H1 (cell line): ENCODE data around the gene CDYL.

ENCODE experiments used
- CEBPB ChIP-seq: IDR thresholded peaks from 2 replicates; pipeline ENCODE4 v1.6.1; 2012; ENCODE audit warnings: low read depth, low read length
- CHD2 ChIP-seq: IDR thresholded peaks from 2 replicates; pipeline ENCODE4 v1.6.1; 2012; ENCODE audit warnings: low read length, improper control_type of control experiment
- CREB1 ChIP-seq: IDR thresholded peaks from 2 replicates; pipeline ENCODE4 v1.6.1; 2012; ENCODE audit warnings: inconsistent platforms
- KDM1A ChIP-seq: fragments of 200-600, 300-600 bp; sonication (generic); IDR thresholded peaks from 2 replicates; pipeline ENCODE4 v1.7.1; 2016; ENCODE audit warnings: mild to moderate bottlenecking, low read length, borderline replicate concordance
- POLR2A ChIP-seq, 2 experiments: IDR thresholded peaks; 1 replicate in 1 of 2; 2 replicates in 1 of 2; pipeline ENCODE4 v1.6.1; 2011; ENCODE audit warnings: low read depth in 2 of 2, low read length in 2 of 2, mild to moderate bottlenecking in 2 of 2; ENCODE audit errors: control extremely low read depth in 1 of 2
- POLR2AphosphoS5 ChIP-seq: IDR thresholded peaks from 2 replicates; pipeline ENCODE4 v1.6.1; 2011; ENCODE audit warnings: low read depth, low read length
- POU5F1 ChIP-seq: IDR thresholded peaks from 2 replicates; pipeline ENCODE4 v1.6.1; 2011; ENCODE audit warnings: low read depth, mild to moderate bottlenecking, low read length, moderate library complexity
- RAD21 ChIP-seq, 2 experiments: IDR thresholded peaks in 1 of 2; conservative IDR thresholded peaks in 1 of 2; 2 replicates each; pipeline ENCODE4 v1.6.1; 2011; ENCODE audit warnings: low read depth in 2 of 2, low read length in 2 of 2, improper control_type of control experiment in 1 of 2, inconsistent platforms in 1 of 2, mild to moderate bottlenecking in 1 of 2, moderate library complexity in 1 of 2
- TAF1 ChIP-seq: IDR thresholded peaks from 2 replicates; pipeline ENCODE4 v1.6.1; 2011; ENCODE audit warnings: mild to moderate bottlenecking, low read depth, low read length
- TAF7 ChIP-seq: optimal IDR thresholded peaks from 2 replicates; pipeline ENCODE3; 2011; ENCODE audit warnings: low read depth, mild to moderate bottlenecking, inconsistent platforms, low read length, moderate library complexity, borderline replicate concordance
- TF ChIP-seq, protein P1 (sequence below), 3 experiments: IDR thresholded peaks; 1 replicate in 2 of 3; 2 replicates in 1 of 3; pipeline versions ENCODE4 v1.5.1 to v1.6.1; 2011; ENCODE audit warnings: low read length in 3 of 3, mild to moderate bottlenecking in 3 of 3, inconsistent platforms in 2 of 3, low read depth in 1 of 3, moderate library complexity in 1 of 3; ENCODE audit not compliant: insufficient read depth in 1 of 3; ENCODE audit errors: control extremely low read depth in 1 of 3
- TF ChIP-seq, protein P2 (sequence below): IDR thresholded peaks from 2 replicates; pipeline ENCODE4 v1.6.1; 2012; ENCODE audit warnings: inconsistent platforms

DNA sequence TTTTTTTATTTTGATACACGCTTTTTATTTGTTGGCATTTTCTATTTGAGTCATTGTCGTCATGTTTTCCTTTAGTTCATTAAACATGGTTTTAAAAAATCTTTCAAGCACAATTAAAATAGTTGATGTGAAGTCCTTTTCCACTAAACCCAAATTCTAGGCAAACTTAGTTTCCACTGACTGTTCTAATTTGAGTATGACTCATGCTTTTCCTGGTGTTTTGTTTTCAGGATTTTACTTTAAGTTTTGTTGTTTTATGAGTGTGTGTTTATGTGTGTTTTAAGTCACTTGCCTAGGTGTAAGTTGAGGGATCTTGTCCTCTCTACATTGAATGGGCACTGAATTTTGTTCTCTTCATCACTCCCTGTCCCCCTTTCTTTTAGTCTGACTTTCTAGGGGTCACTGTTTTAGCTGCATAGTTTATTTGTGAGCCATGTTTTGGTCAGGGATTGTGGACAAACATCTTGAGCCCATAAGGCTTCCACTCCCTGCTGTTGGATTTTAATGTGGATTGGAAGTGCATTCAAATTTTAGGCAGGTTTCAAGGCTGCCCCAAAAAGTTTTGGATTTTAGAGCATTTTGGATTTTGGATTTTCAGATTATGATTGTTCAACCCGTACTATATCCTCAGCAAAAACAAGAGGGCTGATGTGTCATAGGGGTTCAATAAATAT lies 94.8 kb downstream of the CDYL start:
- TF ChIP-seq CHD2 = no peak
- TF ChIP-seq, protein P1, sequence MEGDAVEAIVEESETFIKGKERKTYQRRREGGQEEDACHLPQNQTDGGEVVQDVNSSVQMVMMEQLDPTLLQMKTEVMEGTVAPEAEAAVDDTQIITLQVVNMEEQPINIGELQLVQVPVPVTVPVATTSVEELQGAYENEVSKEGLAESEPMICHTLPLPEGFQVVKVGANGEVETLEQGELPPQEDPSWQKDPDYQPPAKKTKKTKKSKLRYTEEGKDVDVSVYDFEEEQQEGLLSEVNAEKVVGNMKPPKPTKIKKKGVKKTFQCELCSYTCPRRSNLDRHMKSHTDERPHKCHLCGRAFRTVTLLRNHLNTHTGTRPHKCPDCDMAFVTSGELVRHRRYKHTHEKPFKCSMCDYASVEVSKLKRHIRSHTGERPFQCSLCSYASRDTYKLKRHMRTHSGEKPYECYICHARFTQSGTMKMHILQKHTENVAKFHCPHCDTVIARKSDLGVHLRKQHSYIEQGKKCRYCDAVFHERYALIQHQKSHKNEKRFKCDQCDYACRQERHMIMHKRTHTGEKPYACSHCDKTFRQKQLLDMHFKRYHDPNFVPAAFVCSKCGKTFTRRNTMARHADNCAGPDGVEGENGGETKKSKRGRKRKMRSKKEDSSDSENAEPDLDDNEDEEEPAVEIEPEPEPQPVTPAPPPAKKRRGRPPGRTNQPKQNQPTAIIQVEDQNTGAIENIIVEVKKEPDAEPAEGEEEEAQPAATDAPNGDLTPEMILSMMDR (IDR thresholded peaks at IDR 0.05; ENCODE audit: control extremely low read depth in 1 of 3, insufficient read depth in 1 of 3, low read depth in 1 of 3, low read length in 3 of 3) = no peak
- no peak for TF ChIP-seq TAF1
- no peak for TF ChIP-seq TAF7
- no peak for TF ChIP-seq POLR2A (IDR thresholded peaks at IDR 0.05; ENCODE audit: control extremely low read depth in 1 of 2, low read depth in 2 of 2, low read length in 2 of 2)
- no peak for TF ChIP-seq KDM1A
- TF ChIP-seq, protein P2, sequence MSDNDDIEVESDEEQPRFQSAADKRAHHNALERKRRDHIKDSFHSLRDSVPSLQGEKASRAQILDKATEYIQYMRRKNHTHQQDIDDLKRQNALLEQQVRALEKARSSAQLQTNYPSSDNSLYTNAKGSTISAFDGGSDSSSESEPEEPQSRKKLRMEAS = no peak
- TF ChIP-seq POU5F1 = no peak
- TF ChIP-seq CEBPB = no peak
- TF ChIP-seq RAD21 (IDR thresholded peaks at IDR 0.05 in 1 of 2, conservative IDR thresholded peaks at IDR 0.05 in 1 of 2; ENCODE audit: low read depth in 2 of 2, low read length in 2 of 2) = no peak
- TF ChIP-seq CREB1 = no peak
- TF ChIP-seq POLR2AphosphoS5 = no peak
